Measurements from ENCODE around the gene GBA2.

- no peak for TF ChIP-seq SUZ12 (IDR thresholded peaks at IDR 0.05)
- no peak for TF ChIP-seq HDGF (IDR thresholded peaks at IDR 0.05; ENCODE audit: borderline replicate concordance)
- TF ChIP-seq BHLHE40 (IDR thresholded peaks at IDR 0.05; ENCODE audit: borderline replicate concordance), result no peak
- no peak for TF ChIP-seq CTBP1 (IDR thresholded peaks at IDR 0.05; ENCODE audit: borderline replicate concordance)
- no peak for TF ChIP-seq PKNOX1 (IDR thresholded peaks at IDR 0.05)
- TF ChIP-seq FOXM1 (IDR thresholded peaks at IDR 0.05; ENCODE audit: borderline replicate concordance), result no peak
- no peak for TF ChIP-seq SP1 (IDR thresholded peaks at IDR 0.05)
- TF ChIP-seq FOXA1 (IDR thresholded peaks at IDR 0.05), result no peak
- TF ChIP-seq LEF1 (IDR thresholded peaks at IDR 0.05; ENCODE audit: borderline replicate concordance), result no peak
Observed at GRCh38 chr9:35778496-35778895, 29.5 kb upstream of the GBA2 start.
